SK-MEL-5 (cell line): ENCODE data around the gene OR1L8. TPM values are rescaled to one million over a fixed set of nuclear protein-coding genes. Genes with fewer than 3 reads are reported as not detected.
A peak's percentile ranks its signal among the peaks of the same experiment; 100 is the strongest.
"Not testable (repeated sequence)": the region's sequence is repeated elsewhere in the genome, so short reads cannot be mapped to it uniquely, and the experiment has no call there.

Source experiments
- DNase-seq: peaks from one replicate; pipeline ENCODE4 v3.0.0-alpha.2; 2016; ENCODE audit warnings: low read depth, low spot score
- in situ Hi-C: cut with HindIII; loops from 2 replicates; pipeline ENCODE4 v1.10.0; 2016; ENCODE audit warnings: low sequenced_read_pairs, high pct_unique_total_duplicates, low pct_unique_long_range_greater_than_20kb
- polyA plus RNA-seq, 2 experiments: library from polyadenylated mRNA; depleted of rRNA; stranded (reverse); fragments of >200 nt; gene quantifications; 2 replicates each; pipeline ENCODE4 v1.2.3, GENCODE V29; 2015
- total RNA-seq: library from RNA; depleted of rRNA; stranded (reverse); fragments of >200 nt; shearing (Covaris generic); gene quantifications from 2 replicates; pipeline ENCODE4 v1.2.3, GENCODE V29; 2014; rRNA removed

Gene OR1L8, protein sequence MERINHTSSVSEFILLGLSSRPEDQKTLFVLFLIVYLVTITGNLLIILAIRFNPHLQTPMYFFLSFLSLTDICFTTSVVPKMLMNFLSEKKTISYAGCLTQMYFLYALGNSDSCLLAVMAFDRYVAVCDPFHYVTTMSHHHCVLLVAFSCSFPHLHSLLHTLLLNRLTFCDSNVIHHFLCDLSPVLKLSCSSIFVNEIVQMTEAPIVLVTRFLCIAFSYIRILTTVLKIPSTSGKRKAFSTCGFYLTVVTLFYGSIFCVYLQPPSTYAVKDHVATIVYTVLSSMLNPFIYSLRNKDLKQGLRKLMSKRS
- total RNA-seq = not detected in 2 replicates
- polyA plus RNA-seq (2015; cell fraction: cytosol; rRNA removed) = not detected in 2 replicates
- not detected in 2 replicates for polyA plus RNA-seq (2015; cell fraction: nucleus; rRNA removed)

DNA sequence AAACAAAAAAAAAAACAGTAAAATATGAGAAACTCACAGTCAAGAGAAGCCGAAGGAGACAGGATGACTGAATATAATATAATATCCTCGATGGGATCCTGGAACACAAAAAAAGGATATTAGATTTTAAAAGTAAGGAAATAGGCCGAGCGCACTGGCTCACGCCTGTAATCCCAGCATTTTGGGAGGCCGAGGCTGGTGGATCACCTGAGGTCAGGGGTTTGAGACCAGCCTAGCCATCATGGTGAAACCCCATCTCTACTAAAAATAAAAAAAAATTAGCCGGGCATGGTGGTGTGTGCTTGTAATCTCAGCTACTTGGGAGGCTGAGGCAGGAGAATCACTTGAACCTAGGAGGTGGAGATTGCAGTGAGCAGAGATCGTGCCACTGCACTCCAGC is at the start of gene OR1L8:
Gene OR1L8 (minus strand): TSS at position 101 of the 400 bp plus-strand sequence. CDS start 14,907 bp downstream, outside the sequence.
- in situ Hi-C loops, DNase-seq: not testable (repeated sequence)

DNA sequence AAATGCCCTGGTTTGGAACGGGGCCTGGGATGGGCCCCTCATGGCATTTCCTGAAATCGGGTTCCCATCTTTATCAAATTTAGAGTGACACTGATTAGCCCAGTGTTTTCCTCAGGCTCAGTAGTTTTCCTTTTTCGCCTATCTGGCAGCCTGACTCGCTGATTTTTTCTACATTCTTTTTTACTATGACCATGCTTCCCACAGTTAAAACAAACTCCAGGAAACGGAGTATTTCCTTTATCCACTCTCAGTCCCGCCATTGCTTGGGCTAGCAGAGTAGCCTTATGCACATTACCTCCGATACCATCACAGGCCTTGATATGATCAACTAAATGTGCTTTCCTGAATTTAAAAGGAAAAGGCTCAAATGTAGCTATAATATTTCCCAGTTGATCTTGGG is 36.8 kb upstream of the OR1L8 start:
- DNase-seq = no peak
- in situ Hi-C loops = no loop called here

DNA sequence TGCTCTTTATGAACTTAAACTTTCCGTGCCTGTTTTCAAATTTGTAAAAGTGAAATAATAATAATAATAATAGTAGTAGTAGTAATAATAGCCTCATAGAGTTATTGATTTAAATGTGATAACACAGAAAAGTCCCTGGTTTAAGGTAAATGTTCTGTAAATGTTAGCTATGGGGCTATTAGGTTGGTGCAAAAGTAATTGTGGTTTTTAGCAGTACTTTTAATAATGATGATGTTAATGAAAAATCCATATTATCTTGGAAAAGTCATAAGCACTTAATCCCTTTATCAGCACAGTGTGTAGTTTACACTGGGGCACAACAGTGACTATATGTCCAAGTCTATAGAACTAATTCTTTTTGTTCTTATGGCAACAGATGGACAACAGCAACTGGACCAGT is 31.2 kb upstream of the OR1L8 start, which contains the start of gene OR1Q1:
Gene OR1Q1 (plus strand): TSS at position 377 of the 400 bp plus-strand sequence. CDS start 0 bp downstream, at position 377.
- DNase-seq = no peak
- in situ Hi-C loops = no loop called here

DNA sequence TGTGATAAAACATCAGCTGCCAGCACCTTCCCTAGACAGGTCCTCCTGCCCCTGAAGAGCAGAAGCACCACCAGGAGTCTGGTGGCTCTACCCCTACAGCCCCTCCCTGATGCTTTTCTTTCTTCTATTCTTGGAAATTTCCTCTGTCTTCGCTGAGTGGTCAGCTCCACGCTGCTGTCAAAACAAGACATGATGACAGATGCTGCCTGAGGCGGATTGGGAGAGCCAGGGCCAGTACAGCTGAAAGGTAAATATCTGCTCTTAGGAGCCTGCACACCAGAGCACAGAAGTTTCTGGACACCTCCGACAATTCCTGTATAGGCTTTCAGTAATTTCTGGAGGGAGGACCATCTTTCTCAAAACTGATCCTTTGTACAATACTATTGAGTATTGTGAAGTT is 26.6 kb upstream of the OR1L8 start:
- in situ Hi-C loops = no loop called here
- no peak for DNase-seq

DNA sequence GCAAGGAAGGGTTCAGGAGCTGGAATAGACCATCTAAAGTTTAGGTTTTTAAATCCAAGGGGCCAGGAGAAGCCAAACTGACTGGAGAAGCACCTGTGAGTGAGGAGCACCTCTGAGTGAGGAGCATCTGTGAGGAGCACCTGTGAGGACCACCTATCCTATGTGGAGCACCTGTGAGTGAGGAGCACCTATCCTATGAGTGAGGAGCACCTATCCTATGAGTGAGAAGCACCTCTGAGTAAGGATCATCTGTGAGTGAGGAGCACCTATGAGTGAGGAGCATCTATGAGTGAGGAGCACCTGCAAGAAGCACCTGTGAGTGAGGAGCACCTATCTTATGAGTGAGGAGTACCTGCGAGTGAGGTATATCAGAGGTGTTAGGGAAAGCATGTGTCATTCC is 23.4 kb upstream of the OR1L8 start:
- in situ Hi-C loops = no loop called here
- no peak for DNase-seq

DNA sequence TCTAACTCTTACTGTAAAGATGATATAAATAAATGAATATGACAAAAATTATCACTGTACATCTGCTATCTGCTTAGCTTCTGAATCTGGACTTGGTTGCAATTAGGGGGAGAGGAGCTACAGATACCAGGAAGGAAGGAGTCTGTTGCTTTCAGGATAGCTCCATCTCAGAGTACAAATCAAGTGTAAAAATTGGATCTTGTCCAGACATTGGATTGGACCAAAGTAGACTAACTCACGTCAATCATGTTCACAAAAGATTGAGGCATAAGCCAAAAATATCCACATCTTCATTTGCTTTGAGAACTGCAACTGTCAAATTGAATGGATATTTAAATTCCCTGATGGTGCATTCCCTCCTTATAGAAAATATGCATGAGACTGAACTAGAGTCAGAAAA is 22.5 kb upstream of the OR1L8 start:
- in situ Hi-C loops = no loop called here
- no peak for DNase-seq

DNA sequence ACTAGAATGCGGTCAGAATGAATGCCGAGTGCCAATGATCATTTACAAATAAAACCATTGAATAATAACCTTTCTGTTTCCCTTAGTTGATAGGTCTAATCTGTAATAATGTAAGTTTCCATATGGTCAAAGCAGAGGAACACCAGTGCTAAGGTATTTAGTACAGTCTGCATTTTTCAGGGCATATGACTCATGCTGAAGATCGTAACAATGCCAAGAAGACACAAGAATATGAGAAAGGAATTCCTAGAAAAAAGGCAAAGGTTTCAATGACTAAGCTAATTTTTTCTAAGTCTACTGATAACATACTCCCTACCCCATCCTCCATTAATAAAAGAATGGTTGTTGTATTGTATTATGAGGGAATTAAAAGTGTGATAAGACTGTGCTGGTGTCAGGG is 2.8 kb downstream of the OR1L8 start:
- in situ Hi-C loops = no loop called here
- no peak for DNase-seq

DNA sequence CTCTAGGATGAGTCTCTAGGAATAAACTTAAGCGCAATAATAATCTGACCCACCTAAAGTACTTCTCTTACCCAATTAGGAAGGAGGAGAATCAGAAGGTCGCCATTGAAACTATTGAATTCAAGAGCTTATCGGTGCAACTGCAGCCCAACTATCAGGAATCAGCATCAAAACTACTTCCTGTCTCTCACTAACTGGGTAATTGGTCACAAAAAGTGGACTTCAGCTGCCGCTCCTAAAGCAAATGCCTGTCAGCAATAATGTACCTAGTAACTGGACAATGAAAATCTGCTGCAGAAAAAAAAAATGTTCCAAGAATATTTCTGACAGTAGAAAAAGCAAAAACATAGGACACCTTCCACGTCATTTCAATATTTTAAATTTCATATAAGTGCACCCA is 3.3 kb downstream of the OR1L8 start:
- in situ Hi-C loops = no loop called here
- DNase-seq = no peak

DNA sequence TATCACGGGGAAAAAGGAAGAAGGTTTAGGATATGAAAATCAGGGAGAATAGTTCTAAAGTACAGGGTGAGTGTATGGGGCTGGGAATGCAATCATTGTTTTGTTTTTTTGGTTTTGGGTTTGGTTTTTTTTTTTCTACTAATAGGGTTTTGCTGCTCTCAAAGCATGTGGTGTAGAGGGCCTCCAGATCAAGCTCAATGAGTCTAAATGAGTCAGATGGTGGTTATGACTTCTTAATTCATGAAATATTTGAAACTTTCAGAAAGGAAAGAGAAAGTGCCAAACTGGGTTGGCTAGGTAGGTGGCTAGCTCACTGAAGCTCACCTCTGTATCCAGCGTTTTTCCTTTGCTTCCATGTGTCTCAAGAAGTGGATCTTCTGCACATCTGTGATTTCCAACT is 10.7 kb downstream of the OR1L8 start:
- in situ Hi-C loops = no loop called here
- DNase-seq = no peak

DNA sequence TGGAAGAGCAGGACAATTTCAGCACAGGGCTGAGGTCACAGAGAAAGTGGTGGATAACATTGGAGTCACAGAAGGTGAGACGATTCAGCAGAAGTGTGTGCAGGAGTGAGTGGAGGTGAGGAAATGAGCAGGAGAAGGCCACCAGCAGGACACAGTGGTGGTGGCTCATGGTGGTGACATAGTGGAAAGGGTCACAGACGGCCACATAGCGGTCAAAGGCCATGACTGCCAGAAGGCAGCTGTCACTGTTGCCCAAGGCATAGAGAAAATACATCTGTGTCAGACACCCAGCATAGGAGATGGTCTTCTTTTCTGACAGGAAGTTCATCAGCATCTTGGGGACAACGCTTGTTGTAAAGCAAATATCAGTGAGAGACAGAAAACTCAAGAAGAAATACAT is 15.3 kb downstream of the OR1L8 start:
- DNase-seq = no peak
- in situ Hi-C loops = no loop called here

DNA sequence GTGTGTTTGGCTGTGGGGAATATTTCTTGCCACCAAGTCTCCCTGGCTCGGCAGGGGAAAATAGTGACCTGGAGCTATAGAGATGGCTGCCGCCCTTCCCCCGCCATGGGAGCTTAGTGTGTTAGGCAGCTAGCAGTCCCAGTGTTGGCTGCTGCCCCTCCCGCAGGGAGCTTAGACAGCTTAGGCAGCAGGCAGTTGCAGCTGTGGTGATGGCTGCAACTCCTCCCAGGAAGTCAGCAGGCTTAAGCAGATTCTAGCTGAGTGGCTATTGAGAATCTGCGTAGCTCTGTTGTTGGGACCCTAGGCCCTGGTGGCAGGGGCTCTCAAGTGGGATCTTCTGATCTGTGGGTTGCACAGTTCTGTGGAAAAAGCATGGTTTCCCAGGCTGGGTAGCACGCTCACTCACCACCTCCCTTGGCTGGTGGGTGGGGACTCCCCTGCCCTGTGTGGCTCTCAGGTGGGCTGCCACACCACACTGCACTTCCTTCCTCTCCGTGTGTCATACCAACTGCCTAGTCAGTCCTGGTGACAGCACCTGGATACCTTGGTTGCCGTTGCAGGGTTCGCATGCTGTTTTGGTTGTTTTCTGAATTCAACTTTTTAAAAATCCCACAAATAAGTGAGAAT is 20.9 kb downstream of the OR1L8 start:
- in situ Hi-C loops = no loop called here

DNA sequence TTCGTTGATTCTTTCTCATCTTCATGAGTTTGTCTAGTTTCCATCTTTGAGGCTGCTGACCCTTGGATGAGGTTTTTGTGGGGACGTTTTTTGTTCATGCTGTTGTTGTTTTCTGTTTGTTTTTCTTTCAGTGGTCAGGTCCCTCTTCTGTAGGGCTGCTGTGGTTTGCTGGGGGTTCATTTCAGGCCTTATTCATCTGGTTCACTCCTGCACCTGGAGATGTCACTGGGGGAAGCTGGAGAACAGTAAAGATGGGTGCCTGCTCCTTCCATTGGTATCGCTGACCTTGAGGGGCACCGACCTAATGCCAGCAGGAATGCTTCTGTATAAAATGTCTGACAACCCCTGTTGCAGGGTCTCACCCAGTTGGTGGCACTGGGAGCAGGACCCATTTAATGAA is 21.7 kb downstream of the OR1L8 start:
- DNase-seq = no peak
- in situ Hi-C loops = no loop called here

More for the DNA sequence above, 20.9 kb downstream of the OR1L8 start:
- DNase-seq = no peak

DNA sequence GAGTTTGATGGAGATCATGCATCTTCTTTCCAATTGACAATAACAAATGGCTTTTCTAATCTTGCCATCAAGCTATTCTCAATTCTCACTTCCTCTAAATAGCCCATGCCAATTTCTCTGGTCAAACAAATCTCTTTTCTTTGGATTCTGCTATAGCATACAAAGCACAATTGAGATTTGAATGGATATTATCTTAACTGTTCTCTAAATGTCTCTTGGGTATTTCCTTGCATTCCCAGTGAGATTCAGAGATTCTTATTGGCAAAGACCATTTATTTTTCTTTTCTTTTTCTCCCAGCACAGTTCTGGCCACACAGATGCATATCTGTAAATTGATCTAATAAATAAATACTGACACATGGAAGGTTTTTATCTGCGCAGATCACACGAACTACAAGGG is 30.4 kb downstream of the OR1L8 start, which contains the start of gene OR1N2:
Gene OR1N2 (plus strand): TSS at position 301 of the 400 bp plus-strand sequence. CDS start 100 bp downstream, outside the sequence.
- in situ Hi-C loops = no loop called here
- DNase-seq = no peak

DNA sequence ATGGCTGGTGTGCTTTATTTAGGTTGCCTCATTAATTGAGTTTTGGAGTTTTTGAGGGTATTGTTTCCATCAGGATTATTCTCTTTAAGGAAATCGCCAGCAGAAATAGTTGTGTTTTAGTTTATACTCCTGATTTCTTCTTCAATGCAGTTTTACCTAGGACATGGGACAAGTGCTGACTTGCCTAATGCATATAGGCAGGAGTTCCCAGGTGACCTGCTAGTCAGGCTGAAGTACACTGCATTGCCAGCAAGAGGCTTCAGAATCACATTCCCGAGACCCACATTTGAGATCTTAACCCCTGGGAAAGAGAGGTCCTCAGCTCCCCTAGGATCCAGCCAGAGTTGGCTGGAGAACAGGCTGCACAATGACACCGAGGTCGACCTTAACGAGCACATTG is 31.8 kb downstream of the OR1L8 start:
- DNase-seq = no peak
- in situ Hi-C loops = no loop called here

DNA sequence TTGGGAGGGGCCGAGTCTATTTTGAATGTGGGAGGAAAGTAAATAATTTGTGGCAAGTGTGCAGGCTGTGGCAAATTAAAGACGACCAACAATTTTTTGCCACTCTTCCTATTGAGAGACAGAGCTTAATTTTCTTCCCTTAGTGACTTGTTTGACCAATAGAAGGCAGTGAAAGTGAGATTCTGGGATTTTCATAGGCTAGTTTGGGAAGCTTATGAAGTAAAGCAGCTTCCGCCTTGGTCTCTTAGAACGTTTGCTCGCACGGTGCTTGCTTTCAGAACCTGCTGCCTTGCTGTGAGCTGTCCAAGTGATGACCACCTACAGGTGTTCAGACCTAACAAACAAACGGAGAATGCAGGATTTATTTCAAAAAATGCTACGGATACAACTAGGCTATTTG is 37.0 kb downstream of the OR1L8 start:
- DNase-seq = peak; percentile 48
- in situ Hi-C loops = no loop called here

DNA sequence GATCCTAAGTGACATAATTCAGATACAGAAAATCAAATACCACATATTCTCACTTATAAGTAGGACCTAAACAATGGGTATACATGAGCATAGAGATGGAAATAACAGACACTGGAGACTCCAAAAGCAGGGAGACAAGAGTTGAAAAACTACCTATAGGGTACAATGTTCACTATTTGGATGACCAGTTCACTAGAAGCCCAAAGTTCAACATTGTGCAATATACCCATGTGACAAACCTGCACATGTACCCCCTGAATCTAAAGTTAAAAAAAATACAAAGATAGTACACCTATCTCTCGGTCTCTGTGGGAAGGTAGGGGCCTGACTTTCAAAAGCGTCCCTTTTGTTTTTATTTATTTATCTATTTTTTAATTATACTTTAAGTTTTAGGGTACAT is 44.4 kb downstream of the OR1L8 start:
- in situ Hi-C loops = no loop called here
- DNase-seq = no peak

DNA sequence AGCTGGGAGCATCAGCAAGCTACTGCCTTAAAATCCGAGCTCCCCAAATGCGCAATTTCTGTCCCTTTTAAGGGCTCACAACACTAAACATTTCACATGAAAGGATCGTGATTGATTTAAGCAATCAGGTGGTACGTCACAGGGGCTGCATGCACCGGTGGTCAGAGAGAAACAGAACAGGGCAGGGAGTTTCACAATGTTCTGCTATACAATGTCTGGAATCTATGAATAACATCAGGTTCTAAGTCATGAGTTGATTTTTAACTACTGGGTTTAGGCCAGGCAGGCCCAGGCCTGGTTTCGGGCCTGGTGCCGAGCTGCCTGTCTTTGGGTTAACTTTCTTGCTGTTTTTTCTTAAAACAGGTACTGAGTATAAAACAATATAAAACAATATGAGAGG is 46.1 kb downstream of the OR1L8 start:
- DNase-seq, in situ Hi-C loops: not testable (repeated sequence)

DNA sequence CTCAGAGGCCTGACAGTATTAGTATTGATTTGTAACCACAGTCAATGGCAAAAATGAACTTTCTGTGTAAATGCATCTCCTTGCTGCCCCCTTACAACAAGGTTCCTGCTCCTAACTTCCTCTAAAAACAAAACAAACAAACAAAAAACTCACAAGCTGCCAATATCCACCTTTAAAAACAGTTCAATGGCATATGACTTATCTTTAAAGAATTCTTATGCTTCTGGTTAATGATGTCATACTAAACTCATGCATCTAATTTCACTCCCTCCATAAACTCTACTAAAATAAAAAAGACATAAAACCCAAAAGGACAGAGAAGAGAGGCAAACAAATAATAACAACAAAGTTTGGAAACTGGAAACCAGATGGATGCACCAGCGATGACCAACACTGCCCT is 47.0 kb downstream of the OR1L8 start:
- no peak for DNase-seq
- in situ Hi-C loops = no loop called here

DNA sequence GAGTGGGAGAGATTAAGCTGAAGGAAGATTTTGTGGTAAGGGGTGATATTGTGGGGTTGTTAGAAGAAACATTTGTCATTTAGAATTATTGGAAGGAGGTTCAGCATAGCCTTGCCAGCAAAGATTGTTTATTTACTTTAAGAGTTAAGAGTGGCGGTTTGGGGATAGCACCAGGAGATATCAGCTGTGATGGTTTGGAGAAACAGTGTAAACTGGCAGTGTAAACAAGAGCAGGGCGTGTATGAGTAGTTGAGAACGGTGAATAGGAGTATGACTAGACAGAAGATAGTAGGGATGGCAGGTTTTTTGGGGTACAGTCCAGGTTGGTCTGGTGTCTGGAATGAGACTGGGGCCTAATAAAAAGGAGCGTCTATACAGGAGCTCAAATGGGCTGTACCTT is 52.0 kb downstream of the OR1L8 start:
- DNase-seq, in situ Hi-C loops: not testable (repeated sequence)
